Retinal pigment epithelial cell (primary cell): ENCODE measurements around the gene PDE9A.

Experiments
- DNase-seq: peaks from one replicate; pipeline ENCODE4 v3.0.0-alpha.2; 2010; ENCODE audit warnings: low read depth
- H3K4me3 ChIP-seq: 2 replicates; pipeline ENCODE4 v1.5.1; 2011; ENCODE audit warnings: mild to moderate bottlenecking, low read length, control low read depth, moderate library complexity
- TF ChIP-seq, protein P1 (sequence below): conservative IDR thresholded peaks from 2 replicates; pipeline ENCODE4 v1.5.1; 2011; ENCODE audit warnings: low read depth, low read length, control low read depth, inconsistent platforms

The PDE9A gene

DNA sequence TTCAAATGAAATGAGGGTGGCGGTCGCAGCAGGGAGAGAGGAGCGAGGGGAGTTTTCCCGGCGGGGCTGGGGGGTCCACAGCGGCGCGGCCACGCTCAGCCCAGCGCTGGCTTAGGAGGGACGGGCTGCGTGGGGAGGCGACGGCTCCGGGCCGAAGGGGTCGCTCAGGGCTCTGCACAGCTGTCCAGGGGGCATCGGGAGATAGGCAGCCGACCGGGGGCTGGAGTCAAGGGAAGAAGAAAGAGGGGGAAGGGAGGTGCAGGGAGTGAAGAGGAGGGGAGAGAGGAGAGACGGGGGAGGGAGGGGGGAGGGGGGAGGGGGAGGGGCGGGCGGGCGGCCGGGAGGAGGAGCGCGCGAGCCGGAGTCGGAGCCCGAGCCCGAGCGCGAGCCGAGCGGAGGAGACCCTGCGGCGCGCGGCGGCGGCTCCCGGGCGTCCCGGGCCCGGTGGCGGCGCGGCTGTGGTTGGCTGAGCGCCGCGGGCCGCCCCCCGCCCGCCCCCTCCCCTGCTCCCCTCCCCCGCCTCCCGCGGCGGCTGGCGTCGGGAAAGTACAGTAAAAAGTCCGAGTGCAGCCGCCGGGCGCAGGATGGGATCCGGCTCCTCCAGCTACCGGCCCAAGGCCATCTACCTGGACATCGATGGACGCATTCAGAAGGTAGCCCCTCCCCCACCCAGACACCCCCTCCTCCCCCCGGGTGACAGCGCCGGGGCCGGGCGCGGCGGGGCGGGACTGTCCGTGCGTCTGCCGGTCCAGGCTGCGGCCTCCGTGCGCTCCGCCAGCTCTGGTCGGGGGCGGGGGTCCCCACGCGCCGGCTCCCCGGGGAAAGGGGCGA lies at the start of gene PDE9A:
PDE9A (plus strand) TSS at position 391 of the 831 bp plus-strand sequence; CDS start at position 585, 194 bp downstream.
- H3K4me3 ChIP-seq = peak within 1 kb of the TSS; percentile 43
- TF ChIP-seq, protein P1, sequence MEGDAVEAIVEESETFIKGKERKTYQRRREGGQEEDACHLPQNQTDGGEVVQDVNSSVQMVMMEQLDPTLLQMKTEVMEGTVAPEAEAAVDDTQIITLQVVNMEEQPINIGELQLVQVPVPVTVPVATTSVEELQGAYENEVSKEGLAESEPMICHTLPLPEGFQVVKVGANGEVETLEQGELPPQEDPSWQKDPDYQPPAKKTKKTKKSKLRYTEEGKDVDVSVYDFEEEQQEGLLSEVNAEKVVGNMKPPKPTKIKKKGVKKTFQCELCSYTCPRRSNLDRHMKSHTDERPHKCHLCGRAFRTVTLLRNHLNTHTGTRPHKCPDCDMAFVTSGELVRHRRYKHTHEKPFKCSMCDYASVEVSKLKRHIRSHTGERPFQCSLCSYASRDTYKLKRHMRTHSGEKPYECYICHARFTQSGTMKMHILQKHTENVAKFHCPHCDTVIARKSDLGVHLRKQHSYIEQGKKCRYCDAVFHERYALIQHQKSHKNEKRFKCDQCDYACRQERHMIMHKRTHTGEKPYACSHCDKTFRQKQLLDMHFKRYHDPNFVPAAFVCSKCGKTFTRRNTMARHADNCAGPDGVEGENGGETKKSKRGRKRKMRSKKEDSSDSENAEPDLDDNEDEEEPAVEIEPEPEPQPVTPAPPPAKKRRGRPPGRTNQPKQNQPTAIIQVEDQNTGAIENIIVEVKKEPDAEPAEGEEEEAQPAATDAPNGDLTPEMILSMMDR = no peak
- DNase-seq = no peak

DNA sequence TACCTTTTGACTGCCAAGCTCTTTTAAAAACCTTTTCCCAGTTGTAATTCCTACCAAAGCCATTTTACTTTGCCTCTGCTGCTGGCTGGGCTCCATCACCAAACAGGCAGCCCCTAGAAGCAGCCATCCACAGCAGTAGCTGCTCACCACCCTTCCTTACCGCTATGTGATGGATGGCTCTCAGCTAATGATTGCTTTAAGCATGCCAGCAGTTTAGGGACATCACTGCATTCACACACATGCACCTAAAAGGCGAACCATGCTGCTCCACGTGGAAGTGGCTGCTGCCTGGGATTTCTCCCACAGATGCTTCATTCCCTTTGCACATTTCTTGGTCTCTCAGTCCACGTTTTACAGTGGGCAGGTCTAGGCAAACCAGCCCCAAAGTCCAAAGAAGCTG lies 46.3 kb upstream of the PDE9A start:
- no peak overlapping the region for H3K4me3 ChIP-seq
- TF ChIP-seq, protein P1 = no peak
- DNase-seq = no peak

DNA sequence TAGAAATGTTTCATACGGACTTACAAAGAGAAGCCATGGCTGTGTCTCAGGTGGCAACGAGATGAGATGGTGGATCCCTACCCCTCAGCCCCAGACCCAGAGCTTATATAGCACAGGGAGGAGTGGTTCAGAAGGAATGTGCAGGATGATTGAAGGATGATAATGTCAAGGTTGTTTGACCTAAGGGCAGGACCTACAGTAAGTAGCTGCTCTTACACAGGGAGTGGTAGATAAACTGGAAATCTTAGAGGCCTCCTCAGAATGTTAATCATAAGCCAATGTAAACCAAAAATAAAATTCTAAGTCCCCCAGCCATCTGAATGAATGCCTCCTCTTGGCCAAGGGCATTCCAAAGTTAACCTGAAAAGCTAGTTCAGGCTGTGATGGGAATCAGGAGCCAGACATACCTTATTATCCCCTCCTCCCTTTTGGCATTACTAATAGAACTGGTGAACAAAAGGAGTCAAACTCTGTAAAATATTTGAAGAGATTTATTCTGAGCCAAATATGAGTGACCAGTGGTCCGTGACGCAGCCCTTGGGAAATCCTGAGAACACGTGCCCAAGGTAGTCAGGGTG lies 45.8 kb upstream of the PDE9A start:
- DNase-seq = no peak
- TF ChIP-seq, protein P1 = no peak
- H3K4me3 ChIP-seq = no peak overlapping the region

DNA sequence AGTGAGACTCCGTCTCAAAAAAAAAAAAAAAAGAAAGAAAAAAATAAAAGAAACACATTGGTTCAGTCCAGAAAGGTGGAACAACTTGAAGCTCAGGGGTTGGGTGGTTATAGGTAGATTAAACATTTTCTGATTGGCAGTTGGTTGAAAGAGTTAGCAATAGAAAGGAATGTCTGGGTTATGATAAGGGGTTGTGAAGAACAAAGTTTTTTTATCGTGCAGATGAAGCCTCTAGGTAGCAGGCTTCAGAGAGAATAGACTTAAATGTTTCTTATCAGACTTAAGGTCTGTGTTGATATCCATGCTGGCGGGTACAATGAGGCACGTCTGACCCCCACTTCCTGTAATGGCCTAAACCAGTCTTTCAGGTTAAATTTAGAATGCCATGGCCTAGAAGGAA lies 45.0 kb upstream of the PDE9A start:
- TF ChIP-seq, protein P1 = no peak
- no peak overlapping the region for H3K4me3 ChIP-seq
- DNase-seq = no peak

DNA sequence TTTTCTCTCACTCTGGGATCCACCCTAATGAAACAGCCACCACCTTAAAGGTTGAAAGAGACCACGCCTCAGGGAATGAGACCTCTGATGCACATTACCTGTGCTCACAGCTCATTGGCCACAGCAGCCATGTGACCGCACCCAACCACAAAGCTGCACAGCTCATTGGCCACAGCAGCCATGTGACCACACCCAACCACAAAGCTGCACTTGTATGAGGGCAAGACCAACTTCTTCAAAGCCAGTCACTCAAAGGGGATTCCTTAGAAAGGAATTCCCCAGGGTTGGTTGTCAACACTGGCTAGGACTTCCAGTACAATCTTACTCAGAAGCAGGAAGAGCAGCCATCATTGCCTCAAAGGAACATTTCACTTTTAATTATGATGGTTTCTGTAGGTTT lies 43.6 kb upstream of the PDE9A start:
- H3K4me3 ChIP-seq = no peak overlapping the region
- DNase-seq = no peak
- TF ChIP-seq, protein P1 = no peak

DNA sequence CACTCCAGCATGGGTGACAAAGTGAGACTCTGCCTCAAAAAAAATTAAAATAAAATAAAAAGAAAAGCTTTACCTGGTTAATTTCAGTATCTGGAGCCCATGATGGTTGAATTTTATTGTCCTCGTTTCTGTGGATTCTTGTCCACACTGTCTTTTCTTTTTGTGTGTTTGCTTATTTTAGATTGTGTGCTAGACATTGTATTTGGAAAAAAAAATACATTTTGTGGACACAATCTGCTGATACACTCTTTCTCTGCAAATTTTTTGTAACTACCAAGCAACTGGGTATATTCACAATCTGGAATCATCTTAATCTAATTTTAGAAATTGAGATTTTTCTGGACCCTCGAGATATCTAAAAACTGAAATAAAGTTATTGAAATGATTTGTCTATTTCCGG lies 41.6 kb upstream of the PDE9A start:
- H3K4me3 ChIP-seq = no peak overlapping the region
- no peak for DNase-seq
- TF ChIP-seq, protein P1 = no peak

DNA sequence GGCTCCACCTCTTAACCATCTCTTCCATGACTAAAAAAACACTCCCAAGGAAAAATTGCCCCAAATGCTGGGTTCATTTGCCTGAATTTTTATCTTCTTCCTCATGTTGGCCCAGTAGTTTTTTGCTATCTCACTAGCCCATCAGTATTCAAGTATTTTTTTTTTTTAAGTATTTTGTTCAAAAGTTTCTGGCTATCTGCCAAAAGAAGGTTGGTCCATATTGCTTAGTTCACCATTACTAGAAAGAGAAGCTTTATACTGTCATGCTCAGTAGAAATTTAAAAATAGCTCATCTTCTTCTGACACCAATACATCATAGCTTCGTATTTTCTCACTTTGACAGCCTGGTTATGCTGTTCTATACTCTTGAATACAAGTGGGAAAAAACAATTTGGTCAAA lies 41.0 kb upstream of the PDE9A start:
- TF ChIP-seq, protein P1 = no peak
- H3K4me3 ChIP-seq = no peak overlapping the region
- no peak for DNase-seq
